ENCODE results near the gene RNF212. TPM values are rescaled to one million over a fixed set of nuclear protein-coding genes. Genes with fewer than 3 reads are reported as not detected.

The RNF212 gene
- total and polyA plus RNA-seq, 10 of the 15 experiments (the other 5 are each of a cell fraction or from before 2014, with no cell fraction given): not detected

DNA sequence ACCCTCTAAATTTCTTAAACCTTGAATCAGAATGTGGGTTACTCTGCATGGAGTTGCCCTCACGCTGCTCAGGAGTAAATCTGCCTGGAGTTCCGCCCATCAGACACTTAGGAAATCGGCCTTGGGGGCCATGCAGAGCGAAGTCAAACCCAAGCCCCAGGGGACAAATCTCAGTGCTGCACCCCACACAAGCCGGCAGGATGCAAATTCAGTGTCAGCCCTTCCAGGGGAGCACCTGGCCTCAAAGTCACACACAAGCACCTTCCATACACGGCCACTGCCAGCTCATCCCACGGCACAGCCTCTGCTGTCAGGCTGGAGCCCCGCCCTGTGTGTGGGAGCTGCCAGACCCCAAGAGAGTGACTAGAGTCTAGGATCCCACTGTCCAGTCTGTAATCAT is 27.4 kb downstream of the RNF212 start:
- Histone ChIP-seq H3K9ac (ENCODE audit: control insufficient read depth, insufficient read depth, low read length) (no peak overlapping the region), H3K79me2 (ENCODE audit: control insufficient read depth, insufficient read depth, low read length) (no peaks in the 10 kb centered on the region), H3K27me3 (replicated peaks in 1 of 2; ENCODE audit: control insufficient read depth in 2 of 2, insufficient read depth in 2 of 2, low read length in 1 of 2) (no peaks in the 10 kb centered on the region), H3K4me1 (ENCODE audit: control insufficient read depth, insufficient read depth, low read length) (no peaks in the 10 kb centered on the region), H3K4me2 (ENCODE audit: control insufficient read depth, insufficient read depth) (no peak overlapping the region), H3K4me3 (no peak overlapping the region), H3K9me3 (replicated peaks; ENCODE audit: control insufficient read depth, insufficient read depth, low read length) (no peaks in the 10 kb centered on the region; the same call in 2 of the 3 replicates), H2AFZ (ENCODE audit: control insufficient read depth, low read depth, low read length) (no peak overlapping the region), H3K36me3 (ENCODE audit: control insufficient read depth in 2 of 2, insufficient read depth in 2 of 2, low read length in 1 of 2) (no peaks in the 10 kb centered on the region), H4K20me1 (ENCODE audit: control insufficient read depth, insufficient read depth) (no peaks in the 10 kb centered on the region), H3K27ac (ENCODE audit: control insufficient read depth, insufficient read depth) (no peak overlapping the region)
- BruUV-seq (replicated peaks): no TSS peak
- intact Hi-C loops (cut with micrococcal nuclease; ENCODE audit: unreplicated experiment): no loop called here
- no peak for ATAC-seq
- CTCF ChIA-PET: no interaction called here
- DNase-seq (ENCODE audit: low read depth, low spot score): no peak
- SMC1A ChIA-PET (ENCODE audit: uncharacterized antibody, unreplicated experiment): no interaction called here
- RAD21 ChIA-PET (ENCODE audit: unreplicated experiment): no interaction called here
- in situ Hi-C loops (cut with MboI): no loop called here
- POLR2A ChIA-PET: no interaction called here
- WGBS (ENCODE audit: insufficient coverage, insufficient replicate concordance, low lambda C conversion rate, missing lambda C conversion rate): 13% methylated on average over 8 of the region's 8 CpGs
- FAIRE-seq: no peak
- TF ChIP-seq MTA2 (IDR thresholded peaks at IDR 0.05; ENCODE audit: low read depth): no peak
- TF ChIP-seq NFYB (IDR thresholded peaks at IDR 0.05; ENCODE audit: insufficient read depth, low read depth, low read length): no peak
- TF ChIP-seq RCOR1 (conservative IDR thresholded peaks at IDR 0.05; ENCODE audit: low read depth, low read length): no peak
- TF ChIP-seq FOS (IDR thresholded peaks at IDR 0.05; ENCODE audit: borderline replicate concordance, extremely low read depth, insufficient read length): no peak
- no peak for TF ChIP-seq EGR1 (IDR thresholded peaks at IDR 0.05; ENCODE audit: borderline replicate concordance in 1 of 2, low read depth in 2 of 2, low read length in 2 of 2)
- no peak for TF ChIP-seq EED (IDR thresholded peaks at IDR 0.05; ENCODE audit: low read depth)
- TF ChIP-seq, protein P1, sequence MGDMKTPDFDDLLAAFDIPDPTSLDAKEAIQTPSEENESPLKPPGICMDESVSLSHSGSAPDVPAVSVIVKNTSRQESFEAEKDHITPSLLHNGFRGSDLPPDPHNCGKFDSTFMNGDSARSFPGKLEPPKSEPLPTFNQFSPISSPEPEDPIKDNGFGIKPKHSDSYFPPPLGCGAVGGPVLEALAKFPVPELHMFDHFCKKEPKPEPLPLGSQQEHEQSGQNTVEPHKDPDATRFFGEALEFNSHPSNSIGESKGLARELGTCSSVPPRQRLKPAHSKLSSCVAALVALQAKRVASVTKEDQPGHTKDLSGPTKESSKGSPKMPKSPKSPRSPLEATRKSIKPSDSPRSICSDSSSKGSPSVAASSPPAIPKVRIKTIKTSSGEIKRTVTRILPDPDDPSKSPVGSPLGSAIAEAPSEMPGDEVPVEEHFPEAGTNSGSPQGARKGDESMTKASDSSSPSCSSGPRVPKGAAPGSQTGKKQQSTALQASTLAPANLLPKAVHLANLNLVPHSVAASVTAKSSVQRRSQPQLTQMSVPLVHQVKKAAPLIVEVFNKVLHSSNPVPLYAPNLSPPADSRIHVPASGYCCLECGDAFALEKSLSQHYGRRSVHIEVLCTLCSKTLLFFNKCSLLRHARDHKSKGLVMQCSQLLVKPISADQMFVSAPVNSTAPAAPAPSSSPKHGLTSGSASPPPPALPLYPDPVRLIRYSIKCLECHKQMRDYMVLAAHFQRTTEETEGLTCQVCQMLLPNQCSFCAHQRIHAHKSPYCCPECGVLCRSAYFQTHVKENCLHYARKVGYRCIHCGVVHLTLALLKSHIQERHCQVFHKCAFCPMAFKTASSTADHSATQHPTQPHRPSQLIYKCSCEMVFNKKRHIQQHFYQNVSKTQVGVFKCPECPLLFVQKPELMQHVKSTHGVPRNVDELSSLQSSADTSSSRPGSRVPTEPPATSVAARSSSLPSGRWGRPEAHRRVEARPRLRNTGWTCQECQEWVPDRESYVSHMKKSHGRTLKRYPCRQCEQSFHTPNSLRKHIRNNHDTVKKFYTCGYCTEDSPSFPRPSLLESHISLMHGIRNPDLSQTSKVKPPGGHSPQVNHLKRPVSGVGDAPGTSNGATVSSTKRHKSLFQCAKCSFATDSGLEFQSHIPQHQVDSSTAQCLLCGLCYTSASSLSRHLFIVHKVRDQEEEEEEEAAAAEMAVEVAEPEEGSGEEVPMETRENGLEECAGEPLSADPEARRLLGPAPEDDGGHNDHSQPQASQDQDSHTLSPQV (IDR thresholded peaks at IDR 0.05): no peak
- TF ChIP-seq EZH2 (IDR thresholded peaks at IDR 0.05; ENCODE audit: borderline replicate concordance, control insufficient read depth, low read depth, low read length): no peak
- TF ChIP-seq MEF2A (IDR thresholded peaks at IDR 0.05; ENCODE audit: insufficient read depth, low read depth, low read length): no peak
- TF ChIP-seq SMAD1 (IDR thresholded peaks at IDR 0.05; ENCODE audit: low read depth, partially characterized antibody): no peak
- TF ChIP-seq SIN3A (IDR thresholded peaks at IDR 0.05; ENCODE audit: low read depth, low read length): no peak
- no peak for TF ChIP-seq TCF3 (IDR thresholded peaks at IDR 0.05; ENCODE audit: borderline replicate concordance, insufficient read depth, low read depth, low read length)
- no peak for TF ChIP-seq NR2C2 (IDR thresholded peaks at IDR 0.05; ENCODE audit: borderline replicate concordance, control insufficient read depth, insufficient read length, low read depth)
- TF ChIP-seq, protein P2, sequence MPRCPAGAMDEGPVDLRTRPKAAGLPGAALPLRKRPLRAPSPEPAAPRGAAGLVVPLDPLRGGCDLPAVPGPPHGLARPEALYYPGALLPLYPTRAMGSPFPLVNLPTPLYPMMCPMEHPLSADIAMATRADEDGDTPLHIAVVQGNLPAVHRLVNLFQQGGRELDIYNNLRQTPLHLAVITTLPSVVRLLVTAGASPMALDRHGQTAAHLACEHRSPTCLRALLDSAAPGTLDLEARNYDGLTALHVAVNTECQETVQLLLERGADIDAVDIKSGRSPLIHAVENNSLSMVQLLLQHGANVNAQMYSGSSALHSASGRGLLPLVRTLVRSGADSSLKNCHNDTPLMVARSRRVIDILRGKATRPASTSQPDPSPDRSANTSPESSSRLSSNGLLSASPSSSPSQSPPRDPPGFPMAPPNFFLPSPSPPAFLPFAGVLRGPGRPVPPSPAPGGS (IDR thresholded peaks at IDR 0.05; ENCODE audit: borderline replicate concordance, insufficient read depth, low read depth, low read length, poor library complexity, severe bottlenecking): no peak
- TF ChIP-seq, protein P3, sequence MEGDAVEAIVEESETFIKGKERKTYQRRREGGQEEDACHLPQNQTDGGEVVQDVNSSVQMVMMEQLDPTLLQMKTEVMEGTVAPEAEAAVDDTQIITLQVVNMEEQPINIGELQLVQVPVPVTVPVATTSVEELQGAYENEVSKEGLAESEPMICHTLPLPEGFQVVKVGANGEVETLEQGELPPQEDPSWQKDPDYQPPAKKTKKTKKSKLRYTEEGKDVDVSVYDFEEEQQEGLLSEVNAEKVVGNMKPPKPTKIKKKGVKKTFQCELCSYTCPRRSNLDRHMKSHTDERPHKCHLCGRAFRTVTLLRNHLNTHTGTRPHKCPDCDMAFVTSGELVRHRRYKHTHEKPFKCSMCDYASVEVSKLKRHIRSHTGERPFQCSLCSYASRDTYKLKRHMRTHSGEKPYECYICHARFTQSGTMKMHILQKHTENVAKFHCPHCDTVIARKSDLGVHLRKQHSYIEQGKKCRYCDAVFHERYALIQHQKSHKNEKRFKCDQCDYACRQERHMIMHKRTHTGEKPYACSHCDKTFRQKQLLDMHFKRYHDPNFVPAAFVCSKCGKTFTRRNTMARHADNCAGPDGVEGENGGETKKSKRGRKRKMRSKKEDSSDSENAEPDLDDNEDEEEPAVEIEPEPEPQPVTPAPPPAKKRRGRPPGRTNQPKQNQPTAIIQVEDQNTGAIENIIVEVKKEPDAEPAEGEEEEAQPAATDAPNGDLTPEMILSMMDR (IDR thresholded peaks at IDR 0.05 in 2 of 3, conservative IDR thresholded peaks at IDR 0.05 in 1 of 3; ENCODE audit: control insufficient read depth in 2 of 3, extremely low read depth in 1 of 3, insufficient read depth in 1 of 3, low read depth in 3 of 3, low read length in 3 of 3): no peak

Data from GM12878 (cell line).